GM12891 (cell line): ENCODE measurements around the gene ERCC6L2.

Experiments used
- POLR2A ChIP-seq: IDR thresholded peaks from 2 replicates; pipeline ENCODE4 v1.6.1; 2011; ENCODE audit warnings: low read depth, low read length, control low read depth
- POLR2AphosphoS5 ChIP-seq: IDR thresholded peaks from 2 replicates; pipeline ENCODE4 v1.6.1; 2011; ENCODE audit warnings: low read depth, low read length, control low read depth

- TF ChIP-seq POLR2A: no peak
- TF ChIP-seq POLR2AphosphoS5: no peak
Measured at GRCh38 chr9:95835393-95835792, 40.1 kb upstream of the ERCC6L2 start.
